Gastroesophageal sphincter (tissue), 4 donors: ENCODE data around the gene ZNF787. TPM values are rescaled to one million over a fixed set of nuclear protein-coding genes. Genes with fewer than 3 reads are reported as not detected.

Experiments used
- ATAC-seq: fragments of 150-250 bp; one replicate; pipeline ENCODE4 v1.9.1; 2016; ENCODE audit warnings: mild to moderate bottlenecking, moderate library complexity
- H3K27ac ChIP-seq, 4 donors: fragments of 200-600 bp; sonication (generic) in 3 of 4; 1 replicate in 3 of 4; 2 replicates in 1 of 4; pipeline ENCODE4 v1.5.1; 2016 to 2019
- H3K27me3 ChIP-seq: fragments of 200-600 bp; sonication (generic); one replicate; pipeline ENCODE4 v1.5.1; 2019
- H3K36me3 ChIP-seq, 2 donors: fragments of 200-600 bp; sonication (generic); one replicate each; pipeline ENCODE4 v1.5.1; 2019; ENCODE audit warnings: control low read depth in 1 of 2
- H3K4me1 ChIP-seq, 3 donors: fragments of 200-600 bp; sonication (generic); 1 replicate in 2 of 3; 2 replicates in 1 of 3; pipeline ENCODE4 v1.5.1; 2016 to 2019; ENCODE audit warnings: control low read depth in 2 of 3
- H3K4me3 ChIP-seq, 2 donors: fragments of 200-600 bp; sonication (generic); one replicate each; pipeline ENCODE4 v1.5.1; 2019; ENCODE audit warnings: mild to moderate bottlenecking in 1 of 2, moderate library complexity in 1 of 2
- H3K9me3 ChIP-seq, 3 donors: fragments of 200-600 bp; sonication (generic); one replicate each; pipeline ENCODE4 v1.5.1; 2017 to 2019; ENCODE audit warnings: control low read depth in 2 of 3
- EP300 ChIP-seq: sonication (generic); formaldehyde crosslinking; IDR thresholded peaks from one replicate; pipeline ENCODE4 v1.6.1; 2017; ENCODE audit warnings: antibody characterized with exemption, mild to moderate bottlenecking
- POLR2A ChIP-seq, 2 donors: fragments of 450-650 bp; IDR thresholded peaks; one replicate each; pipeline ENCODE4 v1.6.1; 2017; ENCODE audit warnings: antibody characterized with exemption in 2 of 2, mild to moderate bottlenecking in 2 of 2, moderate library complexity in 1 of 2
- POLR2AphosphoS5 ChIP-seq: sonication (generic); formaldehyde crosslinking; IDR thresholded peaks from one replicate; pipeline ENCODE4 v1.6.1; 2017; ENCODE audit warnings: antibody characterized with exemption
- WGBS, 2 donors: methylation state at CpG; one replicate each; pipeline ENCODE4 v1.1.5; 2018; ENCODE audit warnings: low coverage in 1 of 2; 5-methylcytosine and 5-hydroxymethylcytosine counted together
- total RNA-seq, 4 donors: library from RNA; depleted of rRNA; stranded (reverse); fragments of >200 nt; gene quantifications; one replicate each; pipeline ENCODE4 v1.1.0, GENCODE V29; 2016
- TF ChIP-seq, protein P1 (sequence below), 4 experiments: fragments of 200-600 bp in 2 of 4; fragments of 450-650 bp in 2 of 4; sonication (generic) in 1 of 4; IDR thresholded peaks; one replicate each; pipeline ENCODE4 v1.5.1; 2017 to 2019; ENCODE audit warnings: antibody characterized with exemption in 4 of 4, mild to moderate bottlenecking in 2 of 4, moderate library complexity in 2 of 4

ZNF787 gene
- total RNA-seq, 4 donors from 2014 or later: 18.6 to 31.8 (median 19.7) TPM

DNA sequence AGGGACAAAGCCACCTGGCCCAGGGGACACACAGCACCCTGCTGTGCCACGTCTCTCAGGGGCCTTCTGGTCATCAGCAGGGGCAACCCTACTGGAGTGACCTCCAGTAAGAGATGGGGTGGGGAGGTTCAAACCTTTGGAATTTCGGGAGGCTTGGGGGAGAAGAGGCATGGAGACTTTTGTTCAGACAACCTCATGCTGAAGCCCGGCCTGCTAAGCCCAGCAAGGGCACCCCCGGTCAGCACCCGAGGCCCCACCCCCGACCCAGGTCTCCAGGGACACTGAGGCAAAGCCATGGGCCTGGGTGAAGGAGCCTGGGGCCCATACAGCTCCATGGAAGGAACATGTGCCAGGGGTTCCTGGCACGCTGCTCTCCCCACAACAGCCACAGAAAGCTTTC lies 23.3 kb downstream of the ZNF787 start:
- Histone ChIP-seq H3K36me3 (peaks cover 0 to 76% of the 10 kb centered on the region in 2 donors), H3K9me3 (no peaks in the 10 kb centered on the region), H3K4me3 (no peak overlapping the region), H3K4me1 (peaks cover 0 to 17% (median 0%) of the 10 kb centered on the region in 3 donors), H3K27ac (no peak overlapping the region), H3K27me3 (no peaks in the 10 kb centered on the region)
- TF ChIP-seq POLR2AphosphoS5 (no peak), POLR2A (IDR thresholded peaks at IDR 0.05) (no peak), EP300 (no peak)
- TF ChIP-seq, protein P1, sequence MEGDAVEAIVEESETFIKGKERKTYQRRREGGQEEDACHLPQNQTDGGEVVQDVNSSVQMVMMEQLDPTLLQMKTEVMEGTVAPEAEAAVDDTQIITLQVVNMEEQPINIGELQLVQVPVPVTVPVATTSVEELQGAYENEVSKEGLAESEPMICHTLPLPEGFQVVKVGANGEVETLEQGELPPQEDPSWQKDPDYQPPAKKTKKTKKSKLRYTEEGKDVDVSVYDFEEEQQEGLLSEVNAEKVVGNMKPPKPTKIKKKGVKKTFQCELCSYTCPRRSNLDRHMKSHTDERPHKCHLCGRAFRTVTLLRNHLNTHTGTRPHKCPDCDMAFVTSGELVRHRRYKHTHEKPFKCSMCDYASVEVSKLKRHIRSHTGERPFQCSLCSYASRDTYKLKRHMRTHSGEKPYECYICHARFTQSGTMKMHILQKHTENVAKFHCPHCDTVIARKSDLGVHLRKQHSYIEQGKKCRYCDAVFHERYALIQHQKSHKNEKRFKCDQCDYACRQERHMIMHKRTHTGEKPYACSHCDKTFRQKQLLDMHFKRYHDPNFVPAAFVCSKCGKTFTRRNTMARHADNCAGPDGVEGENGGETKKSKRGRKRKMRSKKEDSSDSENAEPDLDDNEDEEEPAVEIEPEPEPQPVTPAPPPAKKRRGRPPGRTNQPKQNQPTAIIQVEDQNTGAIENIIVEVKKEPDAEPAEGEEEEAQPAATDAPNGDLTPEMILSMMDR (IDR thresholded peaks at IDR 0.05): no peak
- no CpG with 5 or more reads among the region's 7 CpGs for WGBS, 2 donors
- no peak for ATAC-seq

DNA sequence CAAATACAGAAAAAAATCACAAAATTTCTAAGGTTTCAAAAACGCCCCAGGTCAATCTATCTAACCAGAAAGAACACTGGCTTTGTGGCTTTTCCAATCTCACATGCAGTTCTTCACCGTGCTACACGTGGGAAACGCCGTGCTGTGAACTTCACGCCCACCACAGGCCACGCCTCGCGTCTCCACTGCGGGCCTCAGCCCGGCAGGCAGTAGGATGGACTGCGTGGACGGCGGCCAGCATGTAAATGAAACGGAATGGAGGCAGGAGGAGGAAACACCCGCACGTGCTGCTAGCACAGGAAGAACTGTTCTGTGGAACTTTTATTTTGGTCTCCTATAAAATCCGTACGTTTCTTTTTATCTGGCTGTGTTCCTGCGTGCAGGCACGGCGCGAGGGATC lies 23.8 kb downstream of the ZNF787 start:
- ATAC-seq: no peak
- no peak overlapping the region for H3K4me3 ChIP-seq
- no peak overlapping the region for H3K27ac ChIP-seq
- H3K9me3 ChIP-seq: no peaks in the 10 kb centered on the region
- TF ChIP-seq POLR2AphosphoS5: no peak
- H3K36me3 ChIP-seq: peaks cover 0 to 72% of the 10 kb centered on the region in 2 donors
- no peaks in the 10 kb centered on the region for H3K27me3 ChIP-seq
- peaks cover 0 to 15% (median 0%) of the 10 kb centered on the region in 3 donors for H3K4me1 ChIP-seq
- 89% methylated on average over 19 of the region's 23 CpGs; no CpG with 5 or more reads in 1 of the 2 donors for WGBS, 2 donors

DNA sequence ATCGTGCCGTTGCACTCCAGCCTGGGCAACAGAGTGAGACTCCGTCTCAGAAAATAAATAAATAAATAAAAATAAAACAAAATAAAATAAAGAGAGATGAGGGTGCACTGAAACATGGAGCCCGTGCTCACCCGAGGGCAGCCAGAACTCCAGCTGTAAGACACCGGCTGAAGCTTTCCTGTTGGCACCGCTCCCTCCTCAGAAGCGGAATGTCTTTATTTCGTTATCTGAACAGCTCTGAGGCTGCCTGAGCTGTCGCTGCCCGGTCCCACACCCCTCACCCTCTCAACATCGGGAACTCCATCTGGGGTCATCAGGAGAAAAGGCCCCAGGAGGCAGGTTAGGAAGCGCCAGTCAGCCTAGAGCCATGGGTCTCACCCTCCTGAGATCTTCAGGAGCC lies 24.4 kb downstream of the ZNF787 start:
- H3K27ac ChIP-seq: no peak overlapping the region
- H3K36me3 ChIP-seq: peaks cover 0 to 66% of the 10 kb centered on the region in 2 donors
- no peak for ATAC-seq
- no peak overlapping the region for H3K4me3 ChIP-seq
- H3K9me3 ChIP-seq: no peaks in the 10 kb centered on the region
- TF ChIP-seq, protein P1 (IDR thresholded peaks at IDR 0.05): no peak
- TF ChIP-seq EP300 (no peak), POLR2AphosphoS5 (no peak), POLR2A (IDR thresholded peaks at IDR 0.05) (no peak)
- H3K27me3 ChIP-seq: no peaks in the 10 kb centered on the region
- WGBS, 2 donors: 88 to 95% methylated on average over 4 to 9 of the region's 13 CpGs
- peaks cover 0 to 22% (median 0%) of the 10 kb centered on the region in 3 donors for H3K4me1 ChIP-seq

DNA sequence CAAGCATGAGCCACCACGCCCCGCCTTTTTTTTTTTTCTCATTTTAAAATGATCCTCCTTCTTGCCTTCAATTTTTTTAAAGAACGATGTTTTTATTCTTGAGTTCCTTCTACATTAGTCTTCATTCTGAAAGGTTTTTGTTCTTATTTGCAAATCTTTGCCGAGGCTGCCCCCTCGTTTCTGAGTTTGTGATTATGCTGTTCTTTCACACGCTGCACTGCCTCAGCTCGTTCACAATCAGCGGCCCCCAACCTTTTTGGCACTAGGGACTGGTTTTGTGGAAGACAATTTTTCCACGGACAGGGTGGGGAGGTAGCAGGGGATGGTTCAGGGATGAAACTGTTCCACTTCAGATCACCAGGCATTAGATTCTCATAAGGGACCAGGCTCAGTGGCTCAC lies 26.6 kb downstream of the ZNF787 start:
- Histone ChIP-seq H3K36me3 (peaks cover 0 to 63% of the 10 kb centered on the region in 2 donors), H3K27ac (no peak overlapping the region), H3K27me3 (no peaks in the 10 kb centered on the region), H3K4me1 (peaks cover 0 to 43% (median 9%) of the 10 kb centered on the region in 3 donors), H3K4me3 (no peak overlapping the region), H3K9me3 (no peaks in the 10 kb centered on the region)
- 83 to 86% methylated on average over 1 to 7 of the region's 9 CpGs for WGBS, 2 donors
- ATAC-seq: no peak
- TF ChIP-seq, protein P1 (IDR thresholded peaks at IDR 0.05): no peak
- no peak for TF ChIP-seq EP300
- no peak for TF ChIP-seq POLR2AphosphoS5
- no peak for TF ChIP-seq POLR2A (IDR thresholded peaks at IDR 0.05)

DNA sequence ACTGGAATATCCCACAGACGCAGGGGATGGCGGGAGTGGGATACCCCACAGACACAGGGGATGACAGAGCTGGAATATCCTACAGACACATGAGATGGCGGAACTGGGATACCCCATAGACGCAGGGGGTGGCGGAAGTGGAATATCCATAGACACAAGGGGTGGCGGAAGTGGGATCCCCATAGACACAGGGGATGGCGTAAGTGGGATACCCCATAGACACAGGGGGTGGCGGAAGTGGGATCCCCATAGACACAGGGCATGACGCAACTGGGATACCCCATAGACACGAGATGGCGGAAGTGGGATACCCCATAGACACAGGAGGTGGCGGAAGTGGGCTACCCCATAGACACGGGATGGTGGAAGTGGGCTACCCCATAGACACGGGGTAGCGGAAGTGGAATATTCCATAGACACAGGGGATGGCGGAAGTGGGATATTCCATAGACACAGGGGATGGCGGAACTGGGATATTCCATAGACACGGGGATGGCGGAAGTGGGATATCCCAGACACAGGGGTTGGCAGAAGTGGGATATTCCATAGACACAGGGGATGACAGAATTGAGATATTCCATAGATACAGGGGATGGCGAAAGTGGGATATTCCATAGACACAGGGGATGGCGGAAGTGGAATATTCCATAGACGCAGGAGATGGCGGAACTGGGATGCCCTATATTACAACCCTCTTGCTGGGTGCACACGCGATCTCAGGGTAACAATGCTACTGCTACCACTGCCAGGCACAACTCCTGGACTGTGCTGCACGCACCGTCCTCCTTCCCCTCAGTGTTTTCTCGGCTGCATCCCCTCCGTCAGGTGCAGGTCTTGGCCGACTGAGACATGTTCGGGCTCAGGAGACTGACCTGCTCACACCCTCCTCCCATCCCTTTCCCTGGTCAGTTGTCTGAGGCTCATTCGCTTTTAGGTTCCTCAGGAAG lies 28.1 kb downstream of the ZNF787 start:
- no peak for ATAC-seq
- 96 to 97% methylated on average over 18 to 23 of the region's 32 CpGs for WGBS, 2 donors
- H3K27me3 ChIP-seq: no peaks in the 10 kb centered on the region

More for the DNA sequence above, 28.1 kb downstream of the ZNF787 start:
- peaks cover 0 to 44% (median 9%) of the 10 kb centered on the region in 3 donors for H3K4me1 ChIP-seq
- H3K9me3 ChIP-seq: no peaks in the 10 kb centered on the region
- H3K36me3 ChIP-seq: peaks cover 0 to 67% of the 10 kb centered on the region in 2 donors
- no peak overlapping the region for H3K27ac ChIP-seq
- no peak overlapping the region for H3K4me3 ChIP-seq
- TF ChIP-seq POLR2A (IDR thresholded peaks at IDR 0.05) (no peak), POLR2AphosphoS5 (no peak), EP300 (no peak)
- TF ChIP-seq, protein P1 (IDR thresholded peaks at IDR 0.05): no peak
